HG02840 (cell line): ENCODE data around the gene ZP1.

ENCODE experiments used
- ATAC-seq: cut with Tn5 transposase; IDR thresholded peaks from one replicate; pipeline ENCODE4 v1.9.1; 2021; ENCODE audit warnings: mild to moderate bottlenecking, moderate library complexity, moderate number of reproducible peaks; ENCODE audit not compliant: unreplicated experiment, low FRiP score

ZP1 gene

GRCh38 chr11:60858731-60859464 is 8.4 kb upstream of the ZP1 start:
- ATAC-seq, result no peak

DNA sequence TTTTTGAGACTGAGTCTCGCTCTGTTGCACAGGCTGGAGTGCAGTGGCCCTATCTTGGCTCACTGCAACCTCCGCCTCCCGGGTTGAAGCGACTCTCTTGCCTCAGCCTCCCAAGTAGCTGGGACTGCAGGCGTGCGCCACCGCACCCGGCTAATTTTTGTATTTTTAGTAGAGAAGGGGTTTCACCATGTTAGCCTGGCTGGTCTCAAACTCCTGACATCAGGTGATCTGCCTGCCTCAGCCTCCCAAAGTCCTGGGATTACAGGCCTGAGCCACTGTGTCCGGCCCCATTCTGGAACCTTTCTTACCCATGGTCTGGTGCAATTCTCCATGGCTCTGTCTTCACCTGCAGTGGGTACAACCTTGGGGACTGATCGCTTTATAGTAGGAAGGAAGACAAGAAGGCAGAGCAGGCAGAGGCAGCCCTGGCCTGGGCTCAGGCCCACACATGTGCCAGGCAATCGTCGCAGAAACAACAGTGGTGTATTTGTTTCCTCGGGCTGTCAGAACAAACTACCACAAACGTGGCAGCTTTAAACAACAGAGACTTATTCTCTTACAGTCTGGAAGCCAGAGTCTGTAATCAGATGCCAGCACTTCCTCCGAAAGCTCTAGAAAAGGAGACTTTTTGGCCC is 7.6 kb upstream of the ZP1 start:
- ATAC-seq, result no peak

GRCh38 chr11:60860943-60861342 is 6.4 kb upstream of the ZP1 start:
- no peak for ATAC-seq

GRCh38 chr11:60862171-60862570 is 5.2 kb upstream of the ZP1 start:
- no peak for ATAC-seq

GRCh38 chr11:60863550-60864521 is 3.5 kb upstream of the ZP1 start:
- ATAC-seq, result no peak

- ATAC-seq, result no peak
Measured at GRCh38 chr11:60864856-60865513, 2.4 kb upstream of the ZP1 start.

DNA sequence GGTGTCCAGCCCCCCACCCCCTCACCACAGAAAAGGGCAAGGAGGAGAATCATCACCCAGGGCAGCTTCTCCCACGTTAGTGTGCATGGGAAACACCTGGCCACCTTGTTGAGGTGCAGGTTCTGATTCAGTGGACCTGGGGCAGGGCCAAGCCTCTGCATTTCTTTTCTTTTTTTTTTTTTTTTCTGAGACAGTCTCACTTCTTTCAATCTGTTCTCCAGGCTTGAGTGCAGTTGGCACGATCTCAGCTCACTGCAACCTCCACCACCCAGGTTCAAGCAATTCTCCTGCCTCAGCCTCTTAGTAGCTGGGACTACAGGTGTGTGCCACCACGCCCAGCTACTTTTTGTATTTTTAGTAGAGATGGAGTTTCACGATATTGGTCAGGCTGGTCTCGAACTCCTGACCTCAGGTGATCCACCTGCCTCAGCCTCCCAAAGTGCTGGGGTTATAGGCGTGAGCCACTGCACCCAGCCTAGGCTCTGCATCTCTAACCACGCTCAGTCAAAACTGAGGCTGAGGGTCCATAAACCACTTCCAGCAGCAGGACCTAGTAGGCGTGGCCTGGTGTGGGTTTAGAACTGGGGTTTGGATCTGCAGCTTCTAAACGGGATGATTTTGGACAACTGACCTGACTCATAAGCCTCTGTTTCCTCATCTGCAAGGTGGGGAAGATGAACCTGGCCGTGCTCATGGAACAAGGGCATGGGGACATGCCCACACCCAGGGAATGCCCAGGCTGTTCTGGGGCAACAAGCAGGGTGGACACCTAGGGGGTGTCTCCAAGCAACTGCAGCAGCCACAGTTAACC is 734 bp downstream of the ZP1 start:
- no peak for ATAC-seq

DNA sequence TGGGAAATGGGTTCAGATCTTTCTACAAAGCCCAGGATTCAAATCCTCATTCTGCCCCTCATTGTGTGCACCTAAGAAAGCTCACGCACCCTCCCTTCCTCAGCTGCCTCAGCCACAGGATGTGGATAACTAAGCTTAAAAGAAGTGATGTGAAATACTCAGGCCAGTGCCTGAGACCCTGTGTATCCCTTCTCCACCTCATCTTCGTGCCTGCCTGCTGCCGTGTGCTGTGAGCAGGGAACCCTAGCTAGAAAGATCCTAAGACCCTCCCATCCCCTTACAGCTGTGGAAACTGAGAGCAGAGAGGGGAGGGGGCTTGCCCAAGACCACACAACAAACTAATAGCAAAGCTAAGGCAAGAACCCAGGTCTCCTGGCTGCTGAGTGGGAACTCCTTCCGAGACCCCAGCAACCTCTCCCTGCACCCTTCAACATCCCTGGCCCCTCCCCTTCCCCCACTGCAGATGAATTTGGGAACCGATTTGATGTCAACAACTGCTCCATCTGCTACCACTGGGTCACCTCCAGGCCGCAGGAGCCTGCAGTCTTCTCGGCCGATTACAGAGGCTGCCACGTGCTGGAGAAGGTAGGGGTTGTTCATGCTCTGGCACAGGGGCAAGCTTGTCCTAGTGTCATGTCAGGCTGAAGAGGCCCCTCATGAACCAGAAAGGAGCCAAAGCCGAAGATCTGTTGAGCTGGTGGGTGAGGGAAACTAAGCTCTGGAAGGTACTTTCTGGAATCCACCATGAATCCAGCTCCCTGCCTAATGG is 1.5 kb downstream of the ZP1 start:
- ATAC-seq, result no peak

DNA sequence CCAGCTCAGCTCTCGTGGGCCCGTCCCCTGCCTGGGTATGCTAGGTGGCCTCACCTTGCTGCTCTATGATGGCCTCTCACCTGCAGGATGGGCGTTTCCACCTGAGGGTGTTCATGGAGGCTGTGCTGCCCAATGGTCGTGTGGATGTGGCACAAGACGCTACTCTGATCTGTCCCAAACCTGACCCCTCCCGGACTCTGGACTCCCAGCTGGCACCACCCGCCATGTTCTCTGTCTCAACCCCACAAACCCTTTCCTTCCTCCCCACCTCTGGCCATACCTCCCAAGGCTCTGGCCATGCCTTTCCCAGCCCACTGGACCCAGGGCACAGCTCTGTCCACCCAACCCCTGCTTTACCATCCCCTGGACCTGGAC is 2.1 kb downstream of the ZP1 start:
- no peak for ATAC-seq

DNA sequence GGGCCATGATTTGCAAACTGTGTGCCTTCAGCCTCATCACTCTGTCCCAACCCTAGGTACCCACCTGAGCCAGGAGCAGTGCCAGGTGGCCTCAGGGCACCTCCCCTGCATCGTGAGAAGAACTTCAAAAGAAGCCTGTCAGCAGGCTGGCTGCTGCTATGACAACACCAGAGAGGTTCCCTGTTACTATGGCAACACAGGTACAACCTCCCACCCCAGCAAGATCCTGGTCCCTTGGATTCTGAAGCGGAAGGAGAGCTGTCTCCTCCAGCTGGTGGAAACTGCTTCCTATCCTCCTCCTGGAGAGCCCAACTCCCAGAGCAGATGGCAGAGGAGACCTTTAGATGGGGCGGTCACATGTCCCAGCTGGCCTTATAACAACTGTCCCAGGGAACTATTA is 2.9 kb downstream of the ZP1 start:
- no peak for ATAC-seq

DNA sequence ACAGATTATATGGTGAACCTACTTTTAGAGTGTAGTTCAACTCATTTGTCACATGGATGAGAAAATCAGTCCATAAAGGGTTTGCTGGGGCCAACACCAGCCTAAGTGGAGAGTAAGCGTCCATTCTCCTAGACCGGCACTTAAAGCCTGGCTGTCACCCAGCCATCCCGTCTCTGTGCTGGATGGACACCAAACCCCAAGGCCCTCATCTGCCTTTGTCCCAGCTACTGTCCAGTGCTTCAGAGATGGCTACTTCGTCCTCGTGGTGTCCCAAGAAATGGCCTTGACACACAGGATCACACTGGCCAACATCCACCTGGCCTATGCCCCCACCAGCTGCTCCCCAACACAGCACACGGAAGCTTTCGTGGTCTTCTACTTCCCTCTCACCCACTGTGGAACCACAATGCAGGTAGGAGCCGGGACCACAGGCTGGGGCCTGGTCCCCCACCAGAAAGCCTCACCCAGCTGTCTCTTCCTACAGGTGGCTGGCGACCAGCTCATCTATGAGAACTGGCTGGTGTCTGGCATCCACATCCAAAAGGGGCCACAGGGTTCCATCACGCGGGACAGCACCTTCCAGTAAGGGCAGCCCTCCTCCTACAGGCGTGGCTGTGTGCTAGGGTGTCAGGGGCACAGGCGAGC is 3.5 kb downstream of the ZP1 start:
- ATAC-seq, result no peak

GRCh38 chr11:60871378-60872061 is 4.2 kb downstream of the ZP1 start:
- ATAC-seq, result no peak

GRCh38 chr11:60872124-60872960 is 5.0 kb downstream of the ZP1 start:
- no peak for ATAC-seq

DNA sequence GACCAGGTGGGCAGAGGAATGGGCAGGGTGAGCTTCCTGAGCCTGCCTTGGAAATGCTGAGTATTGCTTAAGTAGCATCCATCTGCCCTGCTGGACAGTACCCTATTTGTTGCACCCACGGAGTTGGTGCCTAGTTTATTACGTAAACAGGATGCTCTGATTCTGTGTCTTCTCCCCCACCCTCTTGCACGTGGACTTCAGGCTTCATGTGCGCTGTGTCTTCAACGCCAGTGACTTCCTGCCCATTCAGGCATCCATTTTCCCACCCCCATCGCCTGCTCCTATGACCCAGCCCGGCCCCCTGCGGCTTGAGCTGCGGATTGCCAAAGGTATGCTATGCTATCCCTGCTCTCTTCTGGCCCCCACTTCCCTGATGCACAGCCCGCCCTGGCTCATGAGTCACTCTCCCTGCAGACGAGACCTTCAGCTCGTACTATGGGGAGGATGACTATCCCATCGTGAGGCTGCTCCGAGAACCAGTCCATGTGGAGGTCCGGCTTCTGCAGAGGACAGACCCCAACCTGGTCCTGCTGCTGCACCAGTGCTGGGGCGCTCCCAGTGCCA is 5.7 kb downstream of the ZP1 start:
- no peak for ATAC-seq

GRCh38 chr11:60873533-60873932 is 6.2 kb downstream of the ZP1 start:
- no peak for ATAC-seq

DNA sequence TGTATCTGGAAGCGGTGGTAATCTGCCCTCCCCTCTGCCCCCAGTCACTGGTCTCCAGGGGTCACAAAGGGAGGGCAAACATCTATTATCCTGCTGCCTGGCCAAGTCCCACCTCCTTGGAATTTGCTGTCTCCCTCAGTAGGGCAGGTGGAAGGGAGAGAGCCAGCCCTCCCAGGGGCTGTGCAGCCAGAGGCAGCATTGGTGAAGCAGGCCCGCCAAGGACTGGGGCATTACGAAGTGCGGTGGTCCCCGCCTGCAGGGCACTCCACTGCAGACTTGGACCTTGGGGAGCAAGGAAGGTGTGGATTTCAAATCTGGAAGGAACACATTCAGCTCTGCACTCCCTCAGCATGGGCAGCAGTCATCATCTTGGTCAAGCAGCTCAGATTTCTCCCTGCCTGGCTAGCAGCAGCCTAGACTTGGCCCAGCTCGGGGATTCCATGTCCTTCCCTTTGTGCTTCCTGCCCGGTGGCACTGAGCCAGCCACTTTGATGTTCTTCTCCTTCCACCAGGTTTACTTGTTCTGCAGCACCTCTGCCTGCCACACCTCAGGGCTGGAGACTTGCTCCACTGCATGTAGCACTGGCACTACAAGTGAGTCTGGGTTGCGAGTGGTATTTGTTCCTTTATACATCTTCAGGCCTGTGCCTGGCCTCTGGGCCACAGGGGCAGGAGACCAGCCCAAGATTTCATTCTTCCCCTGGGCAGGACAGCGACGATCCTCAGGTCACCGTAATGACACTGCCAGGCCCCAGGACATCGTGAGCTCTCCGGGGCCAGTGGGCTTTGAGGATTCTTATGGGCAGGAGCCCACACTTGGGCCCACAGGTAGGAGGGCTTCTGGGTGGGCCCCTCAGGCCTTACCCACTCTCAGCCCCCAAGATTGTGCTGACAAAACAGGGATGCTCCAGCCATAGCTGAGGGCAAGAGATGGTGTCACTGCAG is 7.4 kb downstream of the ZP1 start:
- ATAC-seq, result no peak
